Measurements from ENCODE around the gene CDH13. TPM values are rescaled to one million over a fixed set of nuclear protein-coding genes. Genes with fewer than 3 reads are reported as not detected.
A peak's percentile ranks its signal among the peaks of the same experiment; 100 is the strongest.

CDH13 gene
- total and polyA plus RNA-seq, 2 donors (not counting 3 experiments of a cell fraction or from before 2014, with no cell fraction given): 96.6 to 124 TPM

GRCh38 chr16:83054283-83054682 is 427.5 kb downstream of the CDH13 start:
- Histone ChIP-seq H3K79me2 (ENCODE audit: control insufficient read depth, insufficient read depth, low read length) (no peaks in the 10 kb centered on the region), H3K27ac (ENCODE audit: insufficient read depth, low read depth, low read length) (no peak overlapping the region), H3K27me3 (ENCODE audit: control insufficient read depth in 2 of 2, insufficient read depth in 2 of 2, low read length in 2 of 2) (no peaks in the 10 kb centered on the region), H3K4me2 (ENCODE audit: insufficient read depth, low read length) (no peak overlapping the region), H3K9ac (replicated peaks; ENCODE audit: extremely low read depth, insufficient read depth, low read length) (no peak overlapping the region), H4K20me1 (replicated peaks; ENCODE audit: control insufficient read depth, extremely low read depth, insufficient read depth, low read length) (no peaks in the 10 kb centered on the region), H3K36me3 (ENCODE audit: control insufficient read depth in 2 of 2, extremely low read depth in 1 of 2, insufficient read depth in 2 of 2, low read length in 2 of 2) (no peaks in the 10 kb centered on the region), H3K4me1 (ENCODE audit: control insufficient read depth, extremely low read depth, insufficient read depth, low read length) (peaks cover 6% of the 10 kb centered on the region), H3K9me1 (replicated peaks; ENCODE audit: control insufficient read depth, extremely low read depth, insufficient read depth, low read length) (no peaks in the 10 kb centered on the region), H2AFZ (ENCODE audit: low read depth, low read length) (no peak overlapping the region), H3K9me3 (replicated peaks; ENCODE audit: control insufficient read depth, insufficient read depth, low read length) (no peaks in the 10 kb centered on the region), H3K4me3 (replicated peaks in 1 of 3; ENCODE audit: insufficient read depth in 1 of 3, low read depth in 1 of 3, low read length in 3 of 3) (no peak overlapping the region)
- BruUV-seq (replicated peaks): no TSS peak
- CTCF ChIA-PET: interaction anchor here (0.9 kb wide), 1 partner anchor 217 kb away, joined by 3 read pairs; no protein-coding TSS in a partner anchor
- intact Hi-C loops (cut with micrococcal nuclease): loop anchor here (1.0 kb wide), 1 partner anchor 8 kb away; no protein-coding TSS in a partner anchor
- DNase-seq (ENCODE audit: low read depth, low spot score) (peak; percentile 48), FAIRE-seq (peak; percentile 12)
- TF ChIP-seq FOS (IDR thresholded peaks at IDR 0.05; ENCODE audit: borderline replicate concordance, insufficient read depth, low read length) (peak; percentile 69), MAX (IDR thresholded peaks at IDR 0.05; ENCODE audit: insufficient read depth, insufficient read length) (no peak)
- POLR2A ChIA-PET: no interaction called here
- dilution Hi-C loops (cut with MboI; ENCODE audit: extremely low pct_ligation_motif_present, low sequenced_read_pairs): no loop called here

GRCh38 chr16:83058376-83058775 is 431.6 kb downstream of the CDH13 start:
- Histone ChIP-seq H3K79me2 (ENCODE audit: control insufficient read depth, insufficient read depth, low read length) (no peaks in the 10 kb centered on the region), H4K20me1 (replicated peaks; ENCODE audit: control insufficient read depth, extremely low read depth, insufficient read depth, low read length) (no peaks in the 10 kb centered on the region), H3K4me3 (replicated peaks in 1 of 3; ENCODE audit: insufficient read depth in 1 of 3, low read depth in 1 of 3, low read length in 3 of 3) (no peak overlapping the region), H3K4me2 (ENCODE audit: insufficient read depth, low read length) (no peak overlapping the region), H3K27ac (ENCODE audit: insufficient read depth, low read depth, low read length) (no peak overlapping the region), H3K9ac (replicated peaks; ENCODE audit: extremely low read depth, insufficient read depth, low read length) (no peak overlapping the region), H2AFZ (ENCODE audit: low read depth, low read length) (no peak overlapping the region), H3K9me1 (replicated peaks; ENCODE audit: control insufficient read depth, extremely low read depth, insufficient read depth, low read length) (no peaks in the 10 kb centered on the region), H3K36me3 (ENCODE audit: control insufficient read depth in 2 of 2, extremely low read depth in 1 of 2, insufficient read depth in 2 of 2, low read length in 2 of 2) (no peaks in the 10 kb centered on the region), H3K27me3 (ENCODE audit: control insufficient read depth in 2 of 2, insufficient read depth in 2 of 2, low read length in 2 of 2) (no peaks in the 10 kb centered on the region), H3K9me3 (replicated peaks; ENCODE audit: control insufficient read depth, insufficient read depth, low read length) (no peaks in the 10 kb centered on the region), H3K4me1 (ENCODE audit: control insufficient read depth, extremely low read depth, insufficient read depth, low read length) (peaks cover 6% of the 10 kb centered on the region)
- BruUV-seq (replicated peaks): no TSS peak
- TF ChIP-seq EZH2 (IDR thresholded peaks at IDR 0.05; ENCODE audit: borderline replicate concordance, low read depth, low read length, severe bottlenecking): no peak
- no peak for TF ChIP-seq CTCF (IDR thresholded peaks at IDR 0.05; ENCODE audit: extremely low read depth in 1 of 2, insufficient read depth in 1 of 2, low read depth in 1 of 2, low read length in 2 of 2)
- TF ChIP-seq GATA2 (IDR thresholded peaks at IDR 0.05; ENCODE audit: insufficient read depth, insufficient read length, low read depth, low read length): no peak
- TF ChIP-seq POLR2AphosphoS5 (IDR thresholded peaks at IDR 0.05; ENCODE audit: insufficient read depth, low read depth, low read length): no peak
- TF ChIP-seq JUN (IDR thresholded peaks at IDR 0.05; ENCODE audit: borderline replicate concordance, insufficient read depth, insufficient read length, low read depth): no peak
- no peak for TF ChIP-seq POLR2A (IDR thresholded peaks at IDR 0.05; ENCODE audit: low read depth, low read length)
- no peak for FAIRE-seq
- ChIA-PET CTCF (no interaction called here), POLR2A (no interaction called here)
- DNase-seq (ENCODE audit: low read depth, low spot score): no peak
- dilution Hi-C loops (cut with MboI; ENCODE audit: extremely low pct_ligation_motif_present, low sequenced_read_pairs): no loop called here
- intact Hi-C loops (cut with micrococcal nuclease): no loop called here

Measured in endothelial cell of umbilical vein (primary cell).